ENCODE measurements around the gene PRR5L. TPM values are rescaled to one million over a fixed set of nuclear protein-coding genes. Genes with fewer than 3 reads are reported as not detected.
A peak's percentile ranks its signal among the peaks of the same experiment; 100 is the strongest.

The PRR5L gene
- polyA plus RNA-seq, 3 donors, result 3.5 to 16.0 (median 7.4) TPM

DNA sequence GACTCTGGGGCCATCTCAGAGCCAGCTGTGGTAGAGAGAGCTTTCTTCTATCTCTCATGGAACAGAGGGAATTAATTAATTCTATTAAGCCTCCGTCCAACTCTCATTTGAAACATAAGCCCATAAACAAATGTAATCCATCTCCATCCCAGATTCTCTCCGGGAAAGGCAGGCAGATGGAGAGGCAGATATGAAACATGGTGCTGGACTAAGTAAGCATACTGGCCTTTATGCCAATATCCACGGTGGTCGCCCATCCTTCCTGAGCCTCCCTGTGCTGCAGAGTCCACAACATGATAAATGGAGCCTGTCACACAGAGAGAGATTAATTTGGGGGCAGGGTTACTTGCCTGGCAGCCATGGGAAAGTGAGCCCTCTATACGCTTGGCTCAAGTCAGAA is 44.8 kb downstream of the PRR5L start:
- no peak overlapping the region for H3K9ac ChIP-seq (ENCODE audit: insufficient read depth, low read length, poor library complexity, severe bottlenecking)
- intact Hi-C loops (cut with micrococcal nuclease), result no loop called here
- H3K79me2 ChIP-seq (ENCODE audit: insufficient read depth, low read length), result no peaks in the 10 kb centered on the region
- H2AFZ ChIP-seq (ENCODE audit: insufficient read depth, low read depth, low read length, poor library complexity, severe bottlenecking), result no peak overlapping the region
- H3K4me1 ChIP-seq (ENCODE audit: control insufficient read depth in 1 of 2, insufficient read depth in 2 of 2, low read length in 2 of 2), result no peaks in the 10 kb centered on the region
- TF ChIP-seq, protein P1, sequence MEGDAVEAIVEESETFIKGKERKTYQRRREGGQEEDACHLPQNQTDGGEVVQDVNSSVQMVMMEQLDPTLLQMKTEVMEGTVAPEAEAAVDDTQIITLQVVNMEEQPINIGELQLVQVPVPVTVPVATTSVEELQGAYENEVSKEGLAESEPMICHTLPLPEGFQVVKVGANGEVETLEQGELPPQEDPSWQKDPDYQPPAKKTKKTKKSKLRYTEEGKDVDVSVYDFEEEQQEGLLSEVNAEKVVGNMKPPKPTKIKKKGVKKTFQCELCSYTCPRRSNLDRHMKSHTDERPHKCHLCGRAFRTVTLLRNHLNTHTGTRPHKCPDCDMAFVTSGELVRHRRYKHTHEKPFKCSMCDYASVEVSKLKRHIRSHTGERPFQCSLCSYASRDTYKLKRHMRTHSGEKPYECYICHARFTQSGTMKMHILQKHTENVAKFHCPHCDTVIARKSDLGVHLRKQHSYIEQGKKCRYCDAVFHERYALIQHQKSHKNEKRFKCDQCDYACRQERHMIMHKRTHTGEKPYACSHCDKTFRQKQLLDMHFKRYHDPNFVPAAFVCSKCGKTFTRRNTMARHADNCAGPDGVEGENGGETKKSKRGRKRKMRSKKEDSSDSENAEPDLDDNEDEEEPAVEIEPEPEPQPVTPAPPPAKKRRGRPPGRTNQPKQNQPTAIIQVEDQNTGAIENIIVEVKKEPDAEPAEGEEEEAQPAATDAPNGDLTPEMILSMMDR (IDR thresholded peaks at IDR 0.05), result no peak
- H3K4me2 ChIP-seq (replicated peaks; ENCODE audit: extremely low read depth, low read length, poor library complexity, severe bottlenecking), result no peak overlapping the region
- no peaks in the 10 kb centered on the region for H3K36me3 Mint-ChIP-seq
- H3K4me3 ChIP-seq (replicated peaks in 1 of 3; ENCODE audit: low read depth in 2 of 3, low read length in 3 of 3), result no peak overlapping the region
- no peaks in the 10 kb centered on the region for H3K4me1 Mint-ChIP-seq
- H3K9me3 Mint-ChIP-seq, result no peaks in the 10 kb centered on the region
- DNase-seq, result no peak
- H3K27ac Mint-ChIP-seq, result peak overlapping the region in 1 of 7 donors; percentile 21
- H3K27me3 ChIP-seq (ENCODE audit: control insufficient read depth in 2 of 2, insufficient read depth in 2 of 2, low read length in 2 of 2), result no peaks in the 10 kb centered on the region
- no peaks in the 10 kb centered on the region for H3K9me3 ChIP-seq (replicated peaks in 1 of 2; ENCODE audit: control insufficient read depth in 1 of 2, insufficient read depth in 1 of 2, low read length in 2 of 2)
- no peak overlapping the region for H3K4me3 Mint-ChIP-seq
- 94% methylated on average over 2 of the region's 5 CpGs for WGBS (ENCODE audit: insufficient coverage)
- peaks cover 0 to 2% (median 1%) of the 10 kb centered on the region in 3 donors for H3K27me3 Mint-ChIP-seq (ENCODE audit: low read depth in 3 of 3)
- no peaks in the 10 kb centered on the region for H4K20me1 ChIP-seq (ENCODE audit: insufficient read depth, low read length)
- no peaks in the 10 kb centered on the region for H3K36me3 ChIP-seq (replicated peaks in 1 of 2; ENCODE audit: control insufficient read depth in 1 of 2, insufficient read depth in 2 of 2, low read length in 2 of 2)
- H3K27ac ChIP-seq (ENCODE audit: low read depth in 1 of 2, low read length in 2 of 2), result no peak overlapping the region

DNA sequence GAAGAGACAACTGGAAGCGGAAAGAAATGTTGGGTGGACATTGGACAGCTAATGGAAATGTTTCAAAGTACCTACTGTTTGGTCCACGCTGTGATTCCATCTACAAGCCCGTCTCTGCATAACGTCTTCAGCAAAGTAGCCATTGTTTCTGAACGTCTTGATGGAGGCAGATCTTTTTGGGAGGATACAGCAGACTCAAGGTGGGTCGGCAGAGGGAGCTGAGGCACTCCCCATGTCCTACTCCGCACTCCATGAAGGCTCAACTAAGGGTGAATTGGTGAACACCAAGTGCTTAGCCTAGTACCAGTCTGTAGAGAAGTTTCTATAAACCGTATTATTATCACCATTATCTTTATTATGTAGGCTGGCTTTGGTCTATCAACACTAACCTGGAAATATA is 45.8 kb downstream of the PRR5L start:
- TF ChIP-seq, protein P1 (IDR thresholded peaks at IDR 0.05), result no peak
- H3K4me3 ChIP-seq (replicated peaks in 1 of 3; ENCODE audit: low read depth in 2 of 3, low read length in 3 of 3), result no peak overlapping the region
- H3K4me2 ChIP-seq (replicated peaks; ENCODE audit: extremely low read depth, low read length, poor library complexity, severe bottlenecking), result no peak overlapping the region
- H3K9ac ChIP-seq (ENCODE audit: insufficient read depth, low read length, poor library complexity, severe bottlenecking), result no peak overlapping the region
- Mint-ChIP-seq H3K4me3 (no peak overlapping the region), H3K4me1 (no peaks in the 10 kb centered on the region), H3K27me3 (ENCODE audit: low read depth in 3 of 3) (peaks cover 1 to 2% (median 1%) of the 10 kb centered on the region in 3 donors), H3K36me3 (no peaks in the 10 kb centered on the region), H3K9me3 (peaks cover 0 to 2% (median 0%) of the 10 kb centered on the region in 7 donors), H3K27ac (no peak overlapping the region)
- intact Hi-C loops (cut with micrococcal nuclease), result no loop called here
- no peaks in the 10 kb centered on the region for H3K9me3 ChIP-seq (replicated peaks in 1 of 2; ENCODE audit: control insufficient read depth in 1 of 2, insufficient read depth in 1 of 2, low read length in 2 of 2)
- H3K27ac ChIP-seq (ENCODE audit: low read depth in 1 of 2, low read length in 2 of 2), result no peak overlapping the region
- DNase-seq, result no peak
- no peak overlapping the region for H2AFZ ChIP-seq (ENCODE audit: insufficient read depth, low read depth, low read length, poor library complexity, severe bottlenecking)
- no peaks in the 10 kb centered on the region for H3K36me3 ChIP-seq (replicated peaks in 1 of 2; ENCODE audit: control insufficient read depth in 1 of 2, insufficient read depth in 2 of 2, low read length in 2 of 2)
- no peaks in the 10 kb centered on the region for H4K20me1 ChIP-seq (ENCODE audit: insufficient read depth, low read length)
- no peaks in the 10 kb centered on the region for H3K79me2 ChIP-seq (ENCODE audit: insufficient read depth, low read length)
- no peaks in the 10 kb centered on the region for H3K27me3 ChIP-seq (ENCODE audit: control insufficient read depth in 2 of 2, insufficient read depth in 2 of 2, low read length in 2 of 2)
- 94% methylated on average over 2 of the region's 8 CpGs for WGBS (ENCODE audit: insufficient coverage)
- no peaks in the 10 kb centered on the region for H3K4me1 ChIP-seq (ENCODE audit: control insufficient read depth in 1 of 2, insufficient read depth in 2 of 2, low read length in 2 of 2)

Measured in CD14-positive monocyte (primary cell).